Gastroesophageal sphincter (tissue), 3 donors: ENCODE measurements around the gene GBA2.

ENCODE experiments used
- EP300 ChIP-seq: sonication (generic); formaldehyde crosslinking; IDR thresholded peaks from one replicate; pipeline ENCODE4 v1.6.1; 2017; ENCODE audit warnings: antibody characterized with exemption, mild to moderate bottlenecking
- POLR2A ChIP-seq, 2 donors: fragments of 450-650 bp; IDR thresholded peaks; one replicate each; pipeline ENCODE4 v1.6.1; 2017; ENCODE audit warnings: antibody characterized with exemption in 2 of 2, mild to moderate bottlenecking in 2 of 2, moderate library complexity in 1 of 2
- TF ChIP-seq, protein P1 (sequence below), 4 experiments: fragments of 200-600 bp in 2 of 4; fragments of 450-650 bp in 2 of 4; sonication (generic) in 1 of 4; IDR thresholded peaks; one replicate each; pipeline ENCODE4 v1.5.1; 2017 to 2019; ENCODE audit warnings: antibody characterized with exemption in 4 of 4, mild to moderate bottlenecking in 2 of 4, moderate library complexity in 2 of 4

- no peak for TF ChIP-seq EP300
- TF ChIP-seq, protein P1, sequence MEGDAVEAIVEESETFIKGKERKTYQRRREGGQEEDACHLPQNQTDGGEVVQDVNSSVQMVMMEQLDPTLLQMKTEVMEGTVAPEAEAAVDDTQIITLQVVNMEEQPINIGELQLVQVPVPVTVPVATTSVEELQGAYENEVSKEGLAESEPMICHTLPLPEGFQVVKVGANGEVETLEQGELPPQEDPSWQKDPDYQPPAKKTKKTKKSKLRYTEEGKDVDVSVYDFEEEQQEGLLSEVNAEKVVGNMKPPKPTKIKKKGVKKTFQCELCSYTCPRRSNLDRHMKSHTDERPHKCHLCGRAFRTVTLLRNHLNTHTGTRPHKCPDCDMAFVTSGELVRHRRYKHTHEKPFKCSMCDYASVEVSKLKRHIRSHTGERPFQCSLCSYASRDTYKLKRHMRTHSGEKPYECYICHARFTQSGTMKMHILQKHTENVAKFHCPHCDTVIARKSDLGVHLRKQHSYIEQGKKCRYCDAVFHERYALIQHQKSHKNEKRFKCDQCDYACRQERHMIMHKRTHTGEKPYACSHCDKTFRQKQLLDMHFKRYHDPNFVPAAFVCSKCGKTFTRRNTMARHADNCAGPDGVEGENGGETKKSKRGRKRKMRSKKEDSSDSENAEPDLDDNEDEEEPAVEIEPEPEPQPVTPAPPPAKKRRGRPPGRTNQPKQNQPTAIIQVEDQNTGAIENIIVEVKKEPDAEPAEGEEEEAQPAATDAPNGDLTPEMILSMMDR (IDR thresholded peaks at IDR 0.05), result no peak
- TF ChIP-seq POLR2A (IDR thresholded peaks at IDR 0.05), result peak in 1 of 2 donors; percentile 9
These were observed 61.0 kb downstream of the GBA2 start for GRCh38 chr9:35687972-35688557.
